ENCODE results near the gene MRPL51.

MRPL51 gene

DNA sequence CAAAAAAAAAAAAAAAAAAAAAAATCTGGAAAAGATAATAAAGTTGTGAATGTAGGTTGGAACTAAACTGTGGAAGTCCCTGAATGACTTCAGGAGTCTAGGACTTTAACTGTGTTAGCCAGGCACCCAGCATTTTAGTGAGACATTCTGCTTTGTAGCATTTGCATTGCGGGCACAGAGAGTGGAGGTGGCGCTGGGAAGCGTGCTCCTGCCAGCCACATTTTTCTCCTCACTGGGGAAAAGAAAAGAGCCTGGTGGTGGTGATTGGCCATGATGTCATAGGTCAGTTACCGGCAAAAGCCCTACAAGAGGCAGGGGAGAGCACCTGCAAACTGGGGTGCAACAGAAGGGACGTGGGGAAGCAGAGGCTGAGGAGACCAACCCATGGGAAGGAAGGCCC is 31.6 kb upstream of the MRPL51 start:
- peaks cover 96% of the 10 kb centered on the region for H3K36me3 ChIP-seq
- no peak overlapping the region for H3K27ac ChIP-seq
- no peak overlapping the region for H3K4me3 ChIP-seq (ENCODE audit: low read depth in 1 of 2, low read length in 1 of 2)
- no peaks in the 10 kb centered on the region for H3K9me3 ChIP-seq
- no peaks in the 10 kb centered on the region for H3K27me3 ChIP-seq
- H3K4me1 ChIP-seq (ENCODE audit: control insufficient read depth in 1 of 2, insufficient read depth in 1 of 2, low read depth in 1 of 2, low read length in 1 of 2): no peaks in the 10 kb centered on the region
- TF ChIP-seq, protein P1, sequence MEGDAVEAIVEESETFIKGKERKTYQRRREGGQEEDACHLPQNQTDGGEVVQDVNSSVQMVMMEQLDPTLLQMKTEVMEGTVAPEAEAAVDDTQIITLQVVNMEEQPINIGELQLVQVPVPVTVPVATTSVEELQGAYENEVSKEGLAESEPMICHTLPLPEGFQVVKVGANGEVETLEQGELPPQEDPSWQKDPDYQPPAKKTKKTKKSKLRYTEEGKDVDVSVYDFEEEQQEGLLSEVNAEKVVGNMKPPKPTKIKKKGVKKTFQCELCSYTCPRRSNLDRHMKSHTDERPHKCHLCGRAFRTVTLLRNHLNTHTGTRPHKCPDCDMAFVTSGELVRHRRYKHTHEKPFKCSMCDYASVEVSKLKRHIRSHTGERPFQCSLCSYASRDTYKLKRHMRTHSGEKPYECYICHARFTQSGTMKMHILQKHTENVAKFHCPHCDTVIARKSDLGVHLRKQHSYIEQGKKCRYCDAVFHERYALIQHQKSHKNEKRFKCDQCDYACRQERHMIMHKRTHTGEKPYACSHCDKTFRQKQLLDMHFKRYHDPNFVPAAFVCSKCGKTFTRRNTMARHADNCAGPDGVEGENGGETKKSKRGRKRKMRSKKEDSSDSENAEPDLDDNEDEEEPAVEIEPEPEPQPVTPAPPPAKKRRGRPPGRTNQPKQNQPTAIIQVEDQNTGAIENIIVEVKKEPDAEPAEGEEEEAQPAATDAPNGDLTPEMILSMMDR (IDR thresholded peaks at IDR 0.05): no peak

DNA sequence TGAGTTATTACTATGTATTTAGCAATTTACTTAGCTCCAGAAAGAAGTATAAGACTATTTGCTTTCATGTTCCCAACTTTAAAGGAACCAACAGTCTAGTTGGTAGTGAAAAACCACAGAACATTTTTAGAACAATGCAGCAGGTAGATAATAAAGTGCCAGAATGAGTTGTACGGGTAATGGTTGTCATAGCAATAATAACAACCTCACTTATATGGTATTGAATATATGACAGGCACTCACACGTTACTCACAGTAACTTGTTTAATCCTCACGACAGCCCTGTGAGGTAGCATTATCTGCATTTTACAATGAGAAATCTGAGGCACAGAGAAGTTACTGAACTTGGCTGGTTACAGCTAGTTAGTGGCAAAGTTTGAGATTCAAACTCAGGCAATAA is 30.6 kb upstream of the MRPL51 start:
- no peaks in the 10 kb centered on the region for H3K9me3 ChIP-seq
- no peaks in the 10 kb centered on the region for H3K4me1 ChIP-seq (ENCODE audit: control insufficient read depth in 1 of 2, insufficient read depth in 1 of 2, low read depth in 1 of 2, low read length in 1 of 2)
- no peaks in the 10 kb centered on the region for H3K27me3 ChIP-seq
- peaks cover 96% of the 10 kb centered on the region for H3K36me3 ChIP-seq
- no peak overlapping the region for H3K27ac ChIP-seq
- no peak overlapping the region for H3K4me3 ChIP-seq (ENCODE audit: low read depth in 1 of 2, low read length in 1 of 2)
- TF ChIP-seq, protein P1 (IDR thresholded peaks at IDR 0.05): no peak

DNA sequence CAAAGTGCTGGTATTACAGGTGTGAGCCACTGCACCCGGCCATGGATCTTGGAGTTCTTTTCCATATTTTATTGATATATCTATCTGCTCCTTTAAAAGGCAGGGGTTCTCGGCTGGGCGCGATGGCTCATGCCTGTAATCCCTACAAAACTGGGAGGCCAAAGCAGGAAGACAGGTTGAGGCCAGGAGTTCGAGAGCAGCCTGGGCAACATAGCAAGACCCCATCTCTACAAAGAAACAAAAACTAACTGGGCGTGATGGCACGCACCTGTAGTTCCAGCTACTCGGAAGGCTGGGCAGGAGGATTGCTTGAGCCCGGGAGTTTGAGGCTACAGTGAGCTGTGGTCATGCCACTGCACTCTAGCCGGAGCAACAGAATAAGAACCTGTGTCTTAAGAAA is 29.1 kb upstream of the MRPL51 start:
- H3K27me3 ChIP-seq: no peaks in the 10 kb centered on the region
- no peaks in the 10 kb centered on the region for H3K4me1 ChIP-seq (ENCODE audit: control insufficient read depth in 1 of 2, insufficient read depth in 1 of 2, low read depth in 1 of 2, low read length in 1 of 2)
- H3K4me3 ChIP-seq (ENCODE audit: low read depth in 1 of 2, low read length in 1 of 2): no peak overlapping the region
- H3K36me3 ChIP-seq: peaks cover 94% of the 10 kb centered on the region
- H3K9me3 ChIP-seq: no peaks in the 10 kb centered on the region
- TF ChIP-seq, protein P1 (IDR thresholded peaks at IDR 0.05): no peak
- no peak overlapping the region for H3K27ac ChIP-seq

DNA sequence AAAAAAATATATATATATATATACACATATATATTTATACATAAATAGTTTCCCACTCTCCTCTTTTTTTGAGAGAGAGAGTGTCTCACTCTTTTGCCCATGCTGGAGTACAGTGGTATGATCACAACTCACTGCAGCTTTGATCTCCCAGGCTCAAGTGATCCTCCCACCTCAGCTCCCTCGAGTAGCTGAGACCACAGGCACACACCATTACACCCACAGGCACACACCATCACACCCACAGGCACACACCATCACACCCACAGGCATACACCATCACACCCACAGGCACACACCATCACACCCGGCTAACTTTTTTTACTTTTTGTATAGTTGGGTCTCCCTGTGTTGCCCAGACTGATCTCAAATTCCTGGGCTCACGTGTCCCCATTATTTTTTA is 27.1 kb upstream of the MRPL51 start:
- Histone ChIP-seq H3K4me3 (ENCODE audit: low read depth in 1 of 2, low read length in 1 of 2) (no peak overlapping the region), H3K27ac (no peak overlapping the region), H3K27me3 (no peaks in the 10 kb centered on the region), H3K36me3 (peaks cover 94% of the 10 kb centered on the region), H3K4me1 (ENCODE audit: control insufficient read depth in 1 of 2, insufficient read depth in 1 of 2, low read depth in 1 of 2, low read length in 1 of 2) (no peaks in the 10 kb centered on the region), H3K9me3 (no peaks in the 10 kb centered on the region)
- TF ChIP-seq, protein P1 (IDR thresholded peaks at IDR 0.05): no peak

DNA sequence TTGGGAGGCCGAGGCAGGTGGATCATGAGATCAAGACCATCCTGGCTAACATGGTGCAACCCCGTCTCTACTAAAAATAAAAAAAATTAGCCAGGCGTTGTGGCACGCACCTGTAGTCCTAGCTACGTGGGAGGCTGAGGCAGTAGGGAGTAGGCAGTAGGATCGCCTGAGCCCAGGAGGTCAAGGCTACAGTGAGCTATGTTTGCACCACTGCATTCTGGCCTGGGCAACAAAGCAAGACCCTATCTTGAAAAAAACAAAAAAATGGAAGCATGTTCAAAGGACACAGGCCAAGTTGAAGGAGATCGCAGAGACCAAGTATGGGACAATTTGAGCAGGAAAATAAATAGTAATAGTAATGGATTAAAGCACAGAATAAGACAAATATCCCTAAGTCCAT is 15.0 kb upstream of the MRPL51 start:
- Histone ChIP-seq H3K9me3 (no peaks in the 10 kb centered on the region), H3K27ac (no peak overlapping the region), H3K4me3 (ENCODE audit: low read depth in 1 of 2, low read length in 1 of 2) (no peak overlapping the region), H3K4me1 (ENCODE audit: control insufficient read depth in 1 of 2, insufficient read depth in 1 of 2, low read depth in 1 of 2, low read length in 1 of 2) (no peaks in the 10 kb centered on the region), H3K36me3 (peaks cover 60% of the 10 kb centered on the region), H3K27me3 (no peaks in the 10 kb centered on the region)
- TF ChIP-seq, protein P1 (IDR thresholded peaks at IDR 0.05): no peak
